GM18519 (cell line): Measurements from ENCODE around the gene R3HDM4.
A peak's percentile ranks its signal among the peaks of the same experiment; 100 is the strongest.
"Not testable (repeated sequence)": the region's sequence is repeated elsewhere in the genome, so short reads cannot be mapped to it uniquely, and the experiment has no call there.

ENCODE experiments used
- ATAC-seq: cut with Tn5 transposase; IDR thresholded peaks from one replicate; pipeline ENCODE4 v1.9.1; 2021; ENCODE audit warnings: mild to moderate bottlenecking, moderate library complexity; ENCODE audit not compliant: unreplicated experiment, low FRiP score

The R3HDM4 gene

GRCh38 chr19:896999-897398 is 16.0 kb downstream of the R3HDM4 start:
- ATAC-seq, result no peak

- no peak for ATAC-seq
These were observed 16.6 kb downstream of the R3HDM4 start for GRCh38 chr19:896434-896833.

GRCh38 chr19:892894-893689 is 19.9 kb downstream of the R3HDM4 start, which contains the start of the genes MED16 and RNU6-9:
MED16 (minus strand) TSS chr19:893187; CDS start chr19:891131, 2,056 bp downstream.
RNU6-9 (plus strand) TSS chr19:893484.
- ATAC-seq, result peak; percentile 60

DNA sequence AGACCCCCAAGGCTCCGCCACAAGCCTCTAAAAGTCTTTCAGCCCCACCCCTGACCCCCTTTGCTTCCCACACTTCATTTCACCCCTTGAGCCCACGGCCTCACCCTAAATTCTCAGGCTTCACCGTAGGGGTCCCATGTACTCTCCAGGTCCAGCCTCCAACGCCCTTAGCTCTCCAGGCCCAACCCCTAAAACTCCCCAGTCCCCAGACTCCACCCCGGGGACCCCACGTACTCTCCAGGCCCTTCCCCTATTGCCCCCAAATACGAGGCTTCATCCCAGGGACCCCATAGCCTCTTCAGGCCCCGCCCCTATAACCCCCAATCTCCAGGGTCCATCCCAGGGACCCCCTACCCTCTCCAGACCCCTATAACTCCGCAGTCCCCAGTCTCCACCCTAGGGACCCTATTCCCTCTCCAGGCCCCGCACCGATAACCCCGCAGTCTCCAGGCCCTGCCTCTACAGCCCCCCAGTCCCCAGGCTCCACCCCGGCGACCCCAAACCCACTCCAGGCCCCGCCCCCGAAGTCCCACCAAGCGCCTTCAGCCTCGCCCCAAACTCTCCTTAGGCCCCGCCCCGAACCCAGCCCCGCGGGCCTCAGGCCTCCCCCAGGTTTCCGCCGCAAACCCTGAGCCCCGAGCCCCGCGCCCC is 20.7 kb downstream of the R3HDM4 start:
- ATAC-seq, result peak; percentile 7

GRCh38 chr19:891421-892200 is 21.4 kb downstream of the R3HDM4 start:
- not testable (repeated sequence) for ATAC-seq

- ATAC-seq, result no peak
These were observed 22.2 kb downstream of the R3HDM4 start for GRCh38 chr19:890831-891230.

- no peak for ATAC-seq
These were observed 23.2 kb downstream of the R3HDM4 start for GRCh38 chr19:889662-890295.

DNA sequence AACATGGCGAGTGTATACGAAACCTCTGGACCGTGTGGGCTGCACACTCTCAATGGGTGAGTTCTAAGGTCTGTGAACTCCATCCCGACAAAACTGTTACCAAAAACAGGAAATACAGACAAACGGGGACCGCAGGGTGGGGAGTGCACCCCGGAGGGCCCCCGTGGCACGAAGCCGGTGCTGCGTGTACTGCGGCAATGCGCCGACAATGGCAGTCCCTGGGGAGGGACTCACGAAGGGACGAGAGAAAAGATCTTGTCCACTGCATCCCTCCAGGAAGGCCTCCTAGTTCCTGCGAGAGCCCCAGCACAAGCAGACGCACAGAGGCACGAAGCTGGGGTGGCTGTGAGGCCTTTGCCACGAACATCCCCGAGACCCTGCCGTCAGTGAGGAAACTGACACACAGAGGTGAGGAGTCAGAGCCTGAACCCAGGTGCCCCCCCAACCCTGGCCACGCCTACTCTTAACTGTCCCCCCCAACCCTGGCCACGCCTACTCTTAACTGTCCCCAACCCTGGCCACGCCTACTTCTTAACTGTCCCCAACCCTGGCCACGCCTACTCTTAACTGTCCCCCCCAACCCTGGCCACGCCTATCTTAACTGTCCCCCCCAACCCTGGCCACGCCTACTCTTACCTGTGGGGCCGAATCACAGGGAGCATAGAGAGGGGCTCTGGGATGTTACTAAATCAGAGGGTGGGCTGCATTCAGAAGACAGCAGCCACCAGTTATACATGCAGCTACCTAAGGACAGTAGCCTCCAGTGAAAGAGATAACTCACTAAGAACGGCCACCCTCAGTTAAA is 24.2 kb downstream of the R3HDM4 start:
- no peak for ATAC-seq

DNA sequence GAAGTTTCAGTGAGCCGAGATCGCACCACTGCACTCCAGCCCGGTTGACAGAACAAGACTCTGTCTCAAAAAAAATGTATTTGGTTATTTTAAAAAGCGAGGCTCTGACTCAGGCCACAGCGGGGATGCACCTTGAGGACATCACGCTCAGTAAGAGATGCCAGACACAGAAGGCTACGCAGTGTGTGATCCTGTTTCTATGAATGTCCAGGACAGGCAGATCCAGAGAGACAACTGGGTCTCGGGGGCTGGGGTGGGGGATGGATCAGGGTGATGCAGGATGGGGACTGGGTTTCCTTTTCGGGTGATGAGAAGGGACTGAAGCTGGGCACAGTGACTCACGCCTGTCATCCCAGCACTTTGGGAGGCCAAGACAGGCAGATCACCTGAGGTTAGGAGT is 25.4 kb downstream of the R3HDM4 start:
- ATAC-seq, result no peak

DNA sequence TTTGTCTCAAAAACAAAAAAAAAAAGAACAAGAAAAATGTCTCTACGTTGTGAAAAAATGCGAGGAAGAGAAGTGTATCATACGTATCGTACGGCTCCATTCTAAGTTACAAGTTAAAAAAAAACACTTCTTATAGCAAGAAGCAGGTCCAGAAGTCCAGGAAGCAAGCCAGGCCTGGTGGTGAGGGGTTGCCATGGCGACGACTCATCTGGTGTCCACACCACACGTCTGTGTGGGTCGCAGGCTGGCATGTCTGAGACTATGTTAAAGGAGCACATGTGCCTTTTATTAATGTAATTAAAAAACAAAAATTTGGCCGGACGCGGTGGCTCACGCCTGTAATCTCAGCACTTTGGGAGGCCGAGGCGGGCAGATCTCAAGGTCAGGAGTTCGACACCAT is 25.9 kb downstream of the R3HDM4 start:
- no peak for ATAC-seq

DNA sequence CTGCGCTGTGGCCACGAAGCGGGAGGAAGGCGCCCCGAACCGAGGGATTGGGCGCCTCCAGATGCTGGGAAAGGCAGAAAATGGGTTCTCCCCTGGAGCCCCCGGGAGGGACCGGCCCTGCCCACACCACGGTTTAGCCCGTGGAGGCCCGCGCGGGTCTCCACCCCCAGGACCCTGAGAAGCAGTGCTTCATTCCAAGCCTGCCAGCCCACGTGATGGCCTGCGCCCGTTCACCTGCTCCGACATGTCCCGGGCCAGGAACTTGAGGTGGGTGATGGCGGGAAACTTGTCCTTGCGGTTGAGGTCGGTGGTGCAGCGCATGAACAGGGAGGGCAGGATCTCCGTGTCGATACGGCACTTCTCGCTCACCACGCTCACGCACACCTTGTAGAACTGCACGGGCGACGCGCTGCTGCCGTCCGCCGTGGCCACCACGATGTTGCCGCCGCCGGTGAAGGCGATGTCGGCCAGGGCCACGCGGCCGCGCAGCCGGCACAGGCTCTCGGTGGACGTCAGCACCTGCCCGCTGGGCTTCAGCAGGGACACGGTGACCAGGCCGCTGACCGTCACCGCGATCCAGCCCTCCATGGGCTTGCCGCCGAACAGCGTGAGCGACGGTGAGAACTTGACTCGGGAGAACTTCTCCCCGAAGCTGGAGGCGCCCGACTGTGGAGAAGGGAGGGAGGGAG is 27.3 kb downstream of the R3HDM4 start:
- no peak for ATAC-seq

DNA sequence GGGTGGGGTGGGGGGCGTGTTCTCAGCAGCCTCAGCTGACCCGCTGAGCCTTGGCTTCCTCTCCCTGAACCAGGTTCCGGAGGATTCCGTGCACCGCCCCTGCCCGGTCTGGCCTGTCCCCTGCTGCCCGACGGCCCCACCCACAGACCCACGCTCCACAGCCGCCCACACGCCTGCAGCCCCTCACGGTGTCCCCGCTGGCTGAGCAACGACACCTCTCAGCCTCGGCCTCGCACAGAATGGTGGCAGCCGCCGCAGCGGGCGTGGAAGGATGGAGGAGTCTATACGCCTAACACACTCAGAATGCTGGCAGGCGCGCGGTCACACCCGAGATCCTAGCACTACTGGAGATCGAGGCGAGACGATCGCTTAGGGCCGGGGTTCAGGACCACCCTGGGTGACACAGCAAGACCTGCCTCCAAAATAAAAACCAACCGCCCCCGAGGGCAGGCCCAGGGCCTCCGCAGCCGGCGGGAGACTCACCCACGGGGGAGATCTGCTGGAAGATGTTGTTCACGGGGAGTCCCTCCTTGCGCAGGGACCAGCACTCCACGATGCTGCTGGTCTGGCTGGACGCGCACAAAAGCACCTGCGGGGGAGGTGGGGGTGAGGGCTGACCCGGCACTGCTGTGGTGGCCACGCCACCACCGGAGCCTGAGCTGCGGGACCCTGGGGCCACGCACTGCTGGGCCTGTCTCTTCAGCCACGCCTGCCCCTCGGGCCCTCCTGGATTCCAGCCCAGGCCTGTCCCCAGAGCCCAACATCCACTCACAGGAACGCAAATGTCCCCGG is 28.4 kb downstream of the R3HDM4 start:
- ATAC-seq, result no peak

DNA sequence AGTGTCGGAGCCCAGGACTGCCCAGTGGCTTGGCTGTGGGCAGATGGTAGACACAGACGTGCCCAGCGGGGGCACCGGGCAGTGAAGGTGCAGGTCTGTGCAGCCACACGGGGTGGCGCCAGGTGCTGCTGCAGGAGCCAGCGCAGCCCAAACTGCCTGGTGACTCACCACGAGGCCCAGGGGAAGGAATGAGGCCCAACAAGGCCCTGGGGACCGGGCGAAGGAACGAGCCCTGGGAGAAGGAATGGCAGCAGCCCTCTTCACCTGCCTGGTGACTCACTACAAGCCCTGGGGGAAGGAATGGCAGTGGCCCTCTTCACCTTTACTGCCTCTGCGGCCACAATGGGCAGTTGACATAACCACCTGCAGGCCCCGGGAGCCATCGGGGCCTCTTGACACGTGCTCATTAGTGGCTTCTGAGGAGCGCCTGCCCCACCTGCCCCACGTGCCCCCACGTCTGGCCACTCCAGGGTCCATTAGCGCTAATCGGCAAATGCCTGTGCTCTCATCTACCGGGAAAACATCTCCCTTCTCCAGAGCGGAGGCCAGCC is 29.3 kb downstream of the R3HDM4 start:
- no peak for ATAC-seq

DNA sequence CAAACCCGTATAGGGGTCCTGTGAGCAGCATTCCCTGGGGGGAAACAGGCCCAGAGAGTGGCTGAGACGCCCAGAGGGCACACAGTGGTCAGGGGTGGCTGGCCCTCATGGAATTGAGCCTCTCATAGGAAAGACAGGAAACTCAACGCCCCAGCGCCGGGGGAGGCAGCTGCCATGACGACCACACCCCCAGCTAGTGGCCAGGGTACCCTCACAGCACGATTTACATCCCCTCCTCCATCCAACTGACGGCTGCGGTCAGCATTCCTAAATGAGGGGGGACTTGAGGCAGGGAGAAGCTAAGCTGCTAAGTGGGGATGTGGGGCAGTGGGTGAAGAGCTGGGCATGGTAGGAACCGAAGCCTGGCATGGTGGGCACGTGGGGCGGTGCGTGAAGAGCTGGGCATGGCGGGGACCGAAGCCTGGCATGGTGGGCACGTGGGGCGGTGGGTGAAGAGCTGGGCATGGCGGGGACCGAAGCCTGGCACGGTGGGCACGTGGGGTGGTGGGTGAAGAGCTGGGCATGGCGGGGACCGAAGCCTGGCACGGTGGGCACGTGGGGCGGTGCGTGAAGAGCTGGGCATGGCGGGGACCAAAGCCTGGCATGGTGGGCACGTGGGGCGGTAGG is 30.0 kb downstream of the R3HDM4 start:
- ATAC-seq, result no peak

DNA sequence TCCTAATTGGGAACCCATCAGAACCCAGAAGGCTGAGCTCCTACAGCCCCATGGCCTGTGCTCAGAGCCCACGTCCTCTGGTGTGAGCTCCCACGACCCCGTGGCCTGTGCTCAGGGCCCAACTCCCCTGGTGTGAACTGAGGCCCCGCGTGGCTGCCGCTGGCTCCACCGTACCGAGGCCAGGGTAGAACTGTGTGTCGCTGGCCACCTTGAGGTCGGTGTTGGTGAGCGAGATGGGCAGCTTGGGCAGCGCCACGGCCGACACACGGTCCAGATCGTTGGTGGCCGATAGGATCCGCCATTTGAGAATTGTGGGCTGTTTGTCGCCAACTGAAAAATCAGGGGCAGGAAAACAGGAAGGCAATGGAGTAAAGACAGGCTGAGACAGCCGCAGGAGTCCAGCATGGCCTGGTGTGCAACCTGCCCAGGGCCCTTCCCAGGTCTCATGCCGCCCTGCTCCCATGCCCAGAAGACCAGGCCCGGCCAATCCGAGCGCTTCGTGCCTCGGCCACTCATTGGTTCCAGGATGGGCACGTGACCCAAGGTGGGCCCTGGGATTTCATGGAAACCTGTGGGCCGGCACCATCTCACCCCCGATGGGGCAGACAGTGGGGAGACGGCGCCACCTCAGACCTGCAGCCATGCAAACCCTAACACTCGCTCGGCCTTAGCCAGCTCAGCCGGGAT is 31.5 kb downstream of the R3HDM4 start:
- ATAC-seq, result no peak

DNA sequence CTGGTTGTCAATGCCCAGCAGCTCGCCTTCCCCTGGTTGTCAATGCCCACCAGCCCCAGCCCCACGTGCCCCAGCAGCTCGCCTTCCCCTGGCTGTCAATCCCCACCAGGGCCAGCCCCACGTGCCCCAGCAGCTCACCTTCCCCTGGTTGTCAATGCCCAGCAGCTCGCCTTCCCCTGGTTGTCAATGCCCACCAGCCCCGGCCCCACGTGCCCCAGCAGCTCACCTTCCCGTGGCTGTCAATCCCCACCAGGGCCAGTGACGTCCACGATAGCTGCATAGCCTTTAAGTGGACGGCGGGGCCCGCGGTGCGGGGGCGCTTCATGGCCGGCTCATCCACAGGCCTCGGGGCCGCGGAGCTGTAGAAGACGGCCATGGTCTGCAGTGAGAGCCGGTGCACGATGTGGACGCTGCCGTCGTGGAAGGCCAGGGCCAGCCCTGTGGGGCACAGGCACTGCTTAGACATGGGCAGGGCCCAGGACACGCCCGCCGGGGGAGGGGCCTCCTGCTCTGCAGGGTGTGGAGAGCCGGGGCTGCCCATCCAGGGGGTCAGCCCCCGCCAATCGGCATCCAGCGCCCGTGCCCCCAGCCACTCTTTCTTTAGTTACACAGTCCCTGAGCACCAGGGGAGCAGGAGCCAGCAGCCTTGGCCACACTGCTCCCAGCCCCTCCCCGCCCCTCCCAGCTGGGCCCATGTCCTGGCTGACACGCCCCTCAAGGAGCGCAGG is 33.1 kb downstream of the R3HDM4 start:
- no peak for ATAC-seq
